ENCODE results near the gene P2RY14. TPM values are rescaled to one million over a fixed set of nuclear protein-coding genes. Genes with fewer than 3 reads are reported as not detected.

Gene P2RY14
- polyA plus RNA-seq, 3 donors = 0.39 to 0.85 (median 0.50) TPM

DNA sequence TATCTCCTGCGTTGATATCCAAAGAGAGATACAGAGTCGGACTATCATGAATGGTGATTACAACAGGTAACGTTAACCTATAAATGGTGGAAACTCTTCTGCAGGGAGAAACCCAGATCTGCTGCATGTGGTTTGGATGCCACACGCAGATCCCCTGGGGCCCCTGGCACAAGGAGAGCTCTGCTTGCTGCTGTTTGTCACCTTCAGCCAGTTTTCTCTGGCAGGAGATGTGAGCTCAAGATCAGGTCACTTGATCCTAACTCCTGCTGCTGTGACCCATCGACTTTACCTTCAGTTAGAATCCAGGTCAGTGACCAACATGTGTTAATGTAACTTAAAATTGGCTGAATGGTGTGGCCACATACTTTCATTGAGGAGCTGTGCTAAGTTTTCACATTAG, 51.5 kb downstream of the P2RY14 start:
- no peak for DNase-seq (ENCODE audit: extremely low read depth in 1 of 11, low read depth in 9 of 11, low spot score in 4 of 11)

DNA sequence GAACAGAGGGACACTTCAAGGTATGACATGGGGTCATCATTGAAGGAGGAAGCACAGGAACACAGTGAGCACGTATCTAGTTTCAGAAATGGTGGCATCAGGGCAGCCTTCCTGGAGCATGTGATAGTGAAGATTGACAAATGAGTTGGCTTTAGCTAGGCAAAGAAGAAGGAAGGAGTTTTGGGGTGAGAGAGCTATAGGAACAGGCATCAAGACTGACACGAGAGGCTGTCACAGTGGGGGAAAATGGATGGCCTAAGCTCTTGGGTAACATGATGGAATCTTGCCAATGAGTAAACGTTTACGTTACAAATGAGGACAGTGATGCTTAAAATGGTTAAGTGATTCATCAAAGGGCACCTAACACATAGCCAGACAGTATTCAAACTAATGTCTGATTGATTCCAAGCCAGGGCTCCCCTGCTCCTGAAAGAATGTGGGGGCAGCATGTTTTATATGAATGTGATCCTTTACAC, 52.2 kb downstream of the P2RY14 start:
- no peak for DNase-seq (ENCODE audit: extremely low read depth in 1 of 11, low read depth in 9 of 11, low spot score in 4 of 11)

DNA sequence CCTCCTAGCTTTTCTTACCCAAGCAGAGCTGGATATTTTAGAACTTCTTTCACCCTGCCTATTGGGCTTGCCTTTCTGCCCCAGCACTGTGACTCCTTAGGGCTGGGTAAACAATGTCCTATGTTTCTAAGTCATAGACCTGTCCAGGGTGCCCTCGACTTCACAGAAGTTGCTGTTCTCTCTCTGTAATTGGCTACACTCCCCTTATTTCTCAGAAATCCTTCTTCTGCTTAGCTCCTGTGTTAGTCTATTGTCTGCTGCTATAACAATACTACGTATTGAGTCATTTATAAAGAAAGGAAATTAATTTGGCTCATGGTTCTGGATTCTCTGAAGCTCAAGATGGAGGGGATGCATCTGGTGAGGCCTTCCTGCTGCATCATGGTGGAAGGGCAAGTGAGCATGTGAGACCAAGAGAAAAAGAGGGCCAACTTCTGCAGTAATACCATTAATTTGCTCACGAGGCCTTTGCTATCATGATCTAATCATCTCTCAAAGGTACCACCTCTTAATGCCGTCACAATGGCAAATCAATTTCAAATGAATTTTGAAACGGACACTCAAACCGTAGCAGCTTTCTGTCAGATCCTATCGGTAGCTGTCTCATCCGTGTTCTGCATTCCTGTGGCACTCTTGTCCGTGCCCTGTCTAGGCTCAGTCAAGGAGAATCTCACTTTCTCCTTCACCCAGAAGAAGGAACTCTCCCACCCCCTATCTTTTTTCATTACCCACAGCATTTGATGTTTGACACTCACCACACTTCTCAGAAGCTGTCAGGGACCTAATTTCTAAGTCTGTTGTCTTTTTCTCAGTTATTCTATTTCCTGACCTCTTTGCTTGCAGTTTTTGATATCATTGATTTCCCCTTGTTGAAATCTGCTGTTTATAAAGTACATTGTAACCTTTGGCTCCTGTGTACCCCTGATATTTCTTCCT, 53.0 kb downstream of the P2RY14 start:
- DNase-seq (ENCODE audit: extremely low read depth in 1 of 11, low read depth in 9 of 11, low spot score in 4 of 11) = no peak

DNA sequence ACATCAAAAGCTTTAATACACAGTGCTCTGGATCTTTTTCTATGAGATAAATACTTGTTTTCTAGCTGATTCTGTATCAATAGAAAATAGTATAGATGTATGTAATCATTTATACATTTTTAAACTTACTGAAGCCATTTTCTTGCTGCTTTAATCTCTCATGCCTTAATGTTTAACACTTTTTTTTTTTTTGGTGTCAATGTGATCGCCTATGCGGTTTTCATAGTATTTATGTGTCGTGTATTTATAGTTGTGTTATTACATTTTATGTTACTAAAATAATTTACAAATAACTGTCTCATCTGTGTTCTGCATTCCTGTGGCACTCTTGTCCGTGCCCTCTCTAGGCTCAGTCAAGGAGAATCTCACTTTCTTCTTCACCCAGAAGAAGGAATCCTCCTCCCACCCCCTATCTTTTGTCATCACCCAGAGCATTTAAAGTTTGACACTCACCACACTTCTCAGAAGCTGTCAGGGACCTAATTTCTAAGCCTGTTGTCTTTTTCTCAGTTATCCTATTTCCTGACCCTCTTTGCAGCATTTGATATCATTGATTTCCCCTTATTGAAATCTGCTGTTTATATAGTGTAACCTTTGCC, 54.0 kb downstream of the P2RY14 start:
- DNase-seq (ENCODE audit: extremely low read depth in 1 of 11, low read depth in 9 of 11, low spot score in 4 of 11) = no peak

DNA sequence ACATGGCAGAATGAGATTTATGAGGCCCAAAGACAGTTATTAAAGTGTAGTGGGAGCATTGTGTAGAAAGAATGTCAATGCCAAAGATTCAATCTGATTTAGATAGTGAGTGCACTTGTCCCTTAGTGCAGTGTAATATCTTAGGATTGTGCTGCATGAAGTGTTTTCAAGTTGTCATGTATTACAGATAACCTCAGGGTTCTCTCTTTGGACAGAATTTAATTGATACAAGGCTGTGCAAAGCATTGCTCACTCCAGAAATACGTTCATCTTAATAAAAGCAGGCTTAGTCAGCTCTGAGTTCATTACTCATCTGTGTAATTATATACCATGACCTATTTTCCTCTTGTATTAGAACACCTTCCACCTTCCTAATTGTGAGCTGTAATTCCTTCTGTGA, 59.3 kb downstream of the P2RY14 start:
- DNase-seq (ENCODE audit: extremely low read depth in 1 of 11, low read depth in 9 of 11, low spot score in 4 of 11) = no peak

DNA sequence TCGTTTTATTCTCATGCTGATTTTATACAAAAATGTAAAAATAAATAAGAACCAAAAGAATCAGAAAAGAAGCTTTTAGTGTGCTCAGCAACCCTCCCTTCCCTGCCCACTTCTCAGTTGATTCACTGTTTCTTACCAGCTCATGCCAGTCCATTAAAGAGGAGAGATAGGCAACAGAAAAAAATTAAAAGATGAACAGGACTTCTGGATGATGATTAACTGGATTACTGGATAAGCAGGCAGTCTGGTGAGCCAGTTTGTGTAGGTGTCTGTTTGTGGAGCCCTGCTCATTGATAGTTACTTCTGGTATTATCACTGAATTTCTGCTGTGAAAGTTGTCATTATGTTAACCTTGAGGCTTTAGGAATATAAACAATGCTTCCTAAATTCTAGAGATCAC, 60.2 kb downstream of the P2RY14 start:
- DNase-seq (ENCODE audit: extremely low read depth in 1 of 11, low read depth in 9 of 11, low spot score in 4 of 11) = no peak

DNA sequence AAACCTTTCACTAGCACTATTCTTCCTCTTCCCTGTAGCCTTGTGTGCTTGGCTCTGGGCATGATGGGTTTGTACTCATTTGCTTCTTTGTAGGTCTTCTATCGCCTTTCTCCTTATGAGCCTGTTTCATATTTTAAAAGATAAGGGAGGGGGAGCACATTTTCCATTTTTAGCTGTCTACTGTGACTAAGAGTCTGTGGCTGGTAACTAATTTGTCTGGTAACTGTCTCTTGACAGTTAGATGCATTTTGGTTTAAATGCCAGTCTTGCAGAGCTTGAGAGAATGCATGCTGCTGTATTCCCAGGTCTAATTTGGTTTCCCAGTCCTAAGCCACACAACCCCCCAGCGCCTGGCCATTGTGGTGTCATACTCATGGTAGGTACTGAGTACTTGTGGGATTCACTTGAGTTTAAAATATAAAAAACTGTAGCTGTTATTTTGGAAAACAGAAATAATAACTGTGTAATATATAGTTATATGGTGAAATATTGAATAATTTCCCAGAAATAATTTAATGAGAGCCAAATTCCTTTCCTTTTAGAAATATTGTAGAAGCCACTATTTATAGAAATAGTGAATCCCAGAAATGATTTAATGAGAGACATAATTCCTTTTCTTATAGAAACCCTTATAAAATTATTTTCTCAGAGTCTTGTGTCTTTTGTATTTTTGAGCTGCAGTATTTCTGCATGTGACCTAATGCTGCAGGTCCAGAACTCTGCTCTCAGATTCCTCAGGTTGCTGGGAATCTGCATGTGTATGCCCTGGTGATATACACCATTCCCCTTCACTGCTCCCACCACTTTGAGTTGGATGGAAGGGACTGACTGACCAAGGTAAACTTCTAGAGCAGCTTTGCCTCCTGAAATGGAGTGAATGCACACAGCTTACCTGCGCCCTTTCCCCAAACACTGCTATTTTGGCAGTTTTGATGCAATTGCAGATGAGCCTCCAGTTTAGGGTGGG, 61.4 kb downstream of the P2RY14 start:
- no peak for DNase-seq (ENCODE audit: extremely low read depth in 1 of 11, low read depth in 9 of 11, low spot score in 4 of 11)

DNA sequence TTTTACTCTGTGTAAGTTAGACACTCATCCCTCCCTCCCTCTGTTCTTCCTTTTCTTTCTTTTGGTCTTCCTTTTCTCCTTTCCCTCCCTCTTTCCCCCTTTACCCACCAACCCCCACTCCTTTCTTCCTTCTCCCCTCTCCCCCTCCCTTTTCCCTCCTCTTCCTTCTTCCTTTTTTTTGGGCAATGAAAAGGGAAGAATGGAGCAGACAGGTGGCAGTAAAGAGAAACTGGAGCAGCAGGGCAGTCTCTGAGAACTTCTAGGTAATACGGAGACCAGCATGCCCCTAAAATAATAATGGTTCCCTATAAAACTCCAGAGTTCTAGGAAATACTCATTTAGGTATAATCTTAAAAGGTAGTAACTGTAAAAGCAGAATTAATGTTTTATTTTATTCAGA, 63.9 kb downstream of the P2RY14 start:
- DNase-seq (ENCODE audit: extremely low read depth in 1 of 11, low read depth in 9 of 11, low spot score in 4 of 11) = no peak

DNA sequence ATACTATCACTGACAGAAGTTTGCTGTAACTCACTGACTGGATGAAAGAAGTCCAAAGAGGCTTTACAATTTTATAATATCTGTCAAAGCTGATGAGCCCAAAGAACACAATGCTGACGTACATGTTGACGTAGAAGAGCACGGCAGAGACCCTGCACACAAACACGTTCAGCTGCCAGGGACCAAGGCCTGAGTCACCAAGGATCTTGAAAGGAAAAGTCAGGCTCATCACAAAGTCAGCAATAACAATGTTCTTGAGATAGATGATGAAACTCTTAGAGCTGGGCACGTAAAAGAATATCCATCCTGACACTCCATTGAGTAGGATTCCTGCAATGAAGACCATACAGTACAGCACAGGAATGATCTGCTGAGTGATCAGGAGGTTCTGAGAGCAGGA, 64.5 kb downstream of the P2RY14 start:
- DNase-seq (ENCODE audit: extremely low read depth in 1 of 11, low read depth in 9 of 11, low spot score in 4 of 11) = no peak

DNA sequence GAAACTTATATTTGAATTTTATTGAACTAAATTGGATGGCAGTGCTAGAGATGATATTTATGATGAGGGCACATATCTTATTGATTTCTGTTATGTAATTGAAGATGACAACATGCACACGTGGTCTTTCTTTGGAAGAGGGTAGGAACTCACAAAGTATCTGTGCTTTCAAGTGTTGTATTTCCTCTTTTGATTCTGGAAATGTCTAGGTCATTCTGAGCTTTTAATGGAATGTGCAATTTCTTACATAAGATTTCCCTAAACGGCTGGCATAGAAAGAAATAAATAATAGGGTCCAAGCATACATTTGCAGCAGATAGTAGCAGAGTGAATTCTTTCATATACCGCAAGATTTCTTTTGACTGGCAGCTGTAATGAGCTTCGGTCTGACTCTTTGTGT, 65.2 kb downstream of the P2RY14 start:
- no peak for DNase-seq (ENCODE audit: extremely low read depth in 1 of 11, low read depth in 9 of 11, low spot score in 4 of 11)

DNA sequence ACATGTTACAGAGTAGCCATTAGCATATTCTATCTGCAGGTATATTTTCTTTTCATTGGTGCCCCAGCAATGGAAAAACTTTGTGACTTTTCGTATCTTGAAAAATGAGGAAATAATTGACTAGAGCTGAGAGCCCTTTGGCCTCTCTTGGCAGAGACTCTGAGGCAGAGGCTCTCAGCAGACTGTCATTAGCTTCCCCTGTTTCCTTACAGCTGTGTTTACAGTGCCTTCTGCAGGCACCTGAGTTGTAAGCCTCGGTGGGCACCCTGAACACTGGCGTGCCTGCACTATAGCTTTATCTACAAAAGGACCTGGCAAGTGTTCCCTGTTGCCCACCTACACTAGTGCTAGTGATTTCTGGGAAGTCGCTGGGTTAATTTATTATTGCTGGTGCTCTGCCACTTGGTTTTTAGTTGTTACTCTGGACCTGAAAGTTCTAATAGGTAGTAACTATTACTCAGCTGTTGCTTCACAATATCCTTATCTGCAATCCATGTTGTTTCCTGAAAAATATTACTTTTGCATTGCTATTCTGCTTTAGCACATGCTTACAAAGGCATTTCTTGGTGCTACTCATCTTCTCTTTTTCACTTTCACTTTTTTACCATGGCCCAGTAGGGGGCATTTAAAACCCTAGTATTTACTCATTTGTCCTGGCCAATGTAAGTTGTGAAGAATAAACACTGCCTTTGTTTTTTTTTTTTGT, 67.5 kb downstream of the P2RY14 start:
- no peak for DNase-seq (ENCODE audit: extremely low read depth in 1 of 11, low read depth in 9 of 11, low spot score in 4 of 11)

DNA sequence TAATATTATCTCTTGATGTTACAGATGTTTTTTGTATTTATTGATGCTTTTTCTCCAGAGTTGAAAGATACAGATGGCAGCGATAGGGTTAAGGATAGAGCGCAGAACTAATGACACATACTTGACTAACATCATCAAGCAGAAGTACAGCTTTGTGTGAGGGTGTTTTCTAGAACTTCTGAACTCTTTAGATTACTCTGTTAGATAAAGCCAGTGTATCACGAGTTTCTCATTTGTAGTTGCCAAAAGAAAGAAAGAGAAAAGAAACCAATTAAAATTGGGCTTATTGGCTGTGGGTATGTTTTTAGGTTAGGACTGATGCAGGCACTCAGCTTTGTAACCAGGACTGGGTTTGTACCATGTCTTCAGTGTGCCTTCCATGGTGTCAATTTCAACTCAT, 68.7 kb downstream of the P2RY14 start:
- no peak for DNase-seq (ENCODE audit: extremely low read depth in 1 of 11, low read depth in 9 of 11, low spot score in 4 of 11)

DNA sequence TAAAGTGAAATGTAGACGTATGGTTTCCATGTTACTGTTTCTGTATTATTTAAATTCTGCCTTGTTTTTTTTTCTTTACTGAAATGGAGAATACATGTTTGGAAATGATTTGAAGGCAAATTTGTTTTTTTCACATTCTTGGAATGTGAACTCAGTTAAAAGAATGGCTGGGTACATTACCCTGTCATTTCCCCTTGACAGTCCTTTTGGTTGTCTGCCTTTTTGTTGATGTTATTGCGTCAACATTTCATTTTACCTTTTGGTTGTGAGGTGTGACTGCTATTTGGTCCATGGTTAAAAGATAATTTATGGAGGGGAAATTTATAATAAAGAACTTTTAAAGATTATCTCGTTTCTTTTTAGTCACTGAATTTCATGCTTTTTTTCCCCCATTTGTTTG, 72.1 kb downstream of the P2RY14 start:
- no peak for DNase-seq (ENCODE audit: extremely low read depth in 1 of 11, low read depth in 9 of 11, low spot score in 4 of 11)

DNA sequence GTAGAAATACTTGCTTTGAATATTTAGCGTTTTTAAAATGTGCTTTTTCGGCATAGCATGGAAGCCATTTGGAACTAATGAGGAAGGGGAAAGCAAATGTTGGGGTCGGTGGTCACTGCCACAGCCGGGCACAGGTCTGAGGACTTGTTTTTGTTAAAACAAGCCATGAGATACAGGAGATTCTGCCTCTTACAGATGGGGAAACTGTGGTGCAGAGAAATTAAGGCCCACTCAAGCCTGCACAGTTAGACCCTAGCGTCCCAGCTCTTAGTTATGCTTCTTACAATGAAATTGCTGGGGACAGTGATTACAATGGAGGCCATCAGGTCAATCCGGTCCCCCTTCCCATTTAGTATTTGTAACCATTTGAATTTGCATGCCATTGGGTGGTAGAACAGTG, 72.9 kb downstream of the P2RY14 start:
- DNase-seq (ENCODE audit: extremely low read depth in 1 of 11, low read depth in 9 of 11, low spot score in 4 of 11) = no peak

DNA sequence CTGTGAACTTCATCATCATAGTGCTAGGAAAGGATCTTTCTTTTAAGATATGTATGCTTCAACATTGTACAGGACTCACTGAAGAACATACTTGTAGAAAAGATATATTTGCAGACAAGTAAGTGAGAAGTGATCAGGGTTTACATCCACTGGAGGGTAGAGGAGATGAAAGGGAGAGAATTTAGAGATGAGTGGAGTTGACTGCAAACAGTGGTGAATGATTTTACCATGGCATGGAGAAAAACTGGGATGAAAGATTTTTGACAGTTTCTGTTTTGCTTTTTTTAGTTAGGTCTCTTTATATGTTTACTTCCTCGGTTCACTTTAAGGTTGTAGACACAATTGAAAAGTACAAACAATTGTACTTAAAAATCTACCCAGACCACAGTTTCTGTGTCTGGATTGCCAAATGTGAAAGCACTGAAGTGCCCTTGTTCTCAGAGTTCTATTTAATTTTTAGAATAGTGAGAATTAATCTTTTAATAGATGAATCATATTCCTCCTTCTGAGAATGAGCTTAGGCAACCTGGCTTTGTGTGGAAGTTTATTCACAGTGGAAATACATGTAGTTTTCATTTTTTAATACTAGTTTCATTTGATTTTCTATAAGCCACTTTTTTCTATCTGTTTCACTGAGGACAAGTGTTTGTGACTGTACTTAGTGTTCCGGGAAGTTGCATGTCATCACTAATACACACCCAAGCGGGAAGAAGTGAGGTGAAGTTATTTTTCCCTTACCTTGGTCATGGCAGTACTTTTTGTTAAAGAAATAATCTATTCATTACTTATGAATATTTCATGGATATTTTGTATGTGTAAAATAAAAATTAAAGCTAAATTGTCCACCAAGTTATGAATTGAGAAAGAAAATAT, 73.6 kb downstream of the P2RY14 start:
- no peak for DNase-seq (ENCODE audit: extremely low read depth in 1 of 11, low read depth in 9 of 11, low spot score in 4 of 11)

DNA sequence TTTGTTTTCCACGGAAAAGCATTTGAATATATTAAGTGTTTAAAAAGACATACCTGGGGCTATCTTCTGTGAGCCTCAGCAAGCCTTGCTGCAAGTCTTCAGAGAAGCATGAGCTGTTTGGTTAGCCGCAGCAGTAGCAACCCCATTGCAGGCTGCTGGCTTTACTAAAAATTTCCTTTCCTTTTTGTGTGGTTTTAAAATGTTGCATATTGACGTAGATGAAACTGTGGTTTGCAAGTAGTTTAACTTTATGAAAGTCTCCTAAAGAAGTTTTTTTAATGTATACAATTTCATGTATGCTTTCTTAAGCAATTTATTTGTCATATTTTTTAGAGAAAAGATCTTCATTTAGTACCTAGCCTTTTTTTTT, 75.3 kb downstream of the P2RY14 start, which contains the start of gene GPR171:
TSS of gene GPR171 (minus strand) at position 166 of the 370 bp plus-strand sequence. CDS start 3,830 bp downstream, outside the sequence.
- no peak for DNase-seq (ENCODE audit: extremely low read depth in 1 of 11, low read depth in 9 of 11, low spot score in 4 of 11)

DNA sequence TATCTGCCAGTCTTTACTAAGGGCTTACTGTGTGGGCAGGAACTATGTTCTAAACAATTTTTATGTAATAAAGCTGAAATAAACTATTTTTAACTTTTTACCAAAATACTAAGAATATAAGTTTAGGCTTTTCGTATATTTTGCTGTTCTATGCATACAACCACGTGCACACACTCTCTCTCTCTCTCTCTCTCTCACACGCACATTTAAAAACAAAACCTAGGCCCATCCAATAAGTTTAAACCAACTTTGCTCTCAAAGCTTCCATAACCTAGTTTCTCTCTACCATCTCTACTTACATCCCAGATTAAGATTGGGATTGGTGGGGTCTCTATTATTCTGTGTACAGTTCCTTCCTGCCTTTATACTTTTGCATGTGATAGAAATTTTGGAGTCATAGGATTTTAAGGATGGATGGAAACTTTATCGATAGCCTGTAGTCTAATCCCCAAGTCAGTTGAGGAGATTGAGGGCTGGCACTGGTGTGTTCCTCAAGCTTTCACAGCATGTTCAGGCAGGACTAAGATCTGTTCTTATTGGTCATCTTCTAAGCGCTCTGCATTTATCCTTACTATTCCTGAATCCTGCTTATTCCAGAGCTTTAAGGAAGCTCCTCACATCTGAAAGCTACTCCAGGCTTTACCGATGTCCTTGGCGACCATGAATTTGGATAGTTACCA, 77.2 kb downstream of the P2RY14 start:
- no peak for DNase-seq (ENCODE audit: extremely low read depth in 1 of 11, low read depth in 9 of 11, low spot score in 4 of 11)

Data from renal cortex interstitium (tissue), 11 donors.